Endothelial cell of umbilical vein (primary cell): Measurements from ENCODE around the gene GMEB2. TPM values are rescaled to one million over a fixed set of nuclear protein-coding genes. Genes with fewer than 3 reads are reported as not detected.

Source experiments
- BruUV-seq: library from RNA; stranded (reverse); fragments of 400-500 nt; replicated peaks from 2 replicates; lab custom pipeline; 2021; lab: Mats Ljungman, UMichigan
- CTCF ChIA-PET: fragments of 300-600, 350-600 bp; sonication (Branson Sonifier 250); formaldehyde crosslinking; loops from one replicate; lab custom pipeline; 2021; ENCODE audit warnings: antibody characterized with exemption, inconsistent platforms; lab: Charles Lee
- POLR2A ChIA-PET: fragments of 300-600, 350-600 bp; sonication (Branson Sonifier 250); formaldehyde crosslinking; loops from one replicate; lab custom pipeline; 2021; ENCODE audit warnings: antibody characterized with exemption, inconsistent platforms; lab: Charles Lee
- DNase-seq: peaks from one replicate; pipeline ENCODE4 v3.0.0-alpha.2; 2011; ENCODE audit warnings: low read depth, low spot score
- FAIRE-seq: peaks from 2 replicates; lab custom pipeline; 2011; peaks lifted over from hg19 to GRCh38; lab: Jason Lieb, UNC
- H2AFZ ChIP-seq: 2 replicates; pipeline ENCODE4 v1.6.0; 2012; ENCODE audit warnings: low read depth, low read length, control low read depth, inconsistent platforms
- H3K27ac ChIP-seq: 2 replicates; pipeline ENCODE4 v1.5.1; 2011; ENCODE audit warnings: low read depth, mild to moderate bottlenecking, control low read depth, low read length, moderate library complexity; ENCODE audit not compliant: insufficient read depth
- H3K27me3 ChIP-seq, 2 experiments: 2 replicates each; pipeline versions ENCODE4 v1.6.0 to v1.6.1; 2011; ENCODE audit warnings: low read length in 2 of 2, mixed read lengths in 1 of 2; ENCODE audit not compliant: control insufficient read depth in 2 of 2, insufficient read depth in 2 of 2
- H3K36me3 ChIP-seq, 2 experiments: 2 replicates in 1 of 2; 3 replicates in 1 of 2; pipeline ENCODE4 v1.5.1; 2011; ENCODE audit warnings: low read length in 2 of 2, mild to moderate bottlenecking in 1 of 2, moderate library complexity in 1 of 2; ENCODE audit not compliant: control insufficient read depth in 2 of 2, insufficient read depth in 2 of 2; ENCODE audit errors: extremely low read depth in 1 of 2
- H3K4me1 ChIP-seq: 3 replicates; pipeline ENCODE4 v1.5.1; 2011; ENCODE audit warnings: mild to moderate bottlenecking, low read length; ENCODE audit not compliant: control insufficient read depth, insufficient read depth; ENCODE audit errors: extremely low read depth
- H3K4me2 ChIP-seq: 2 replicates; pipeline ENCODE4 v1.6.1; 2011; ENCODE audit warnings: low read length, control low read depth, mixed read lengths; ENCODE audit not compliant: insufficient read depth
- H3K4me3 ChIP-seq, 3 experiments: fragments of 200-600 bp in 1 of 3; sonication (generic), shearing (Covaris generic) in 1 of 3; replicated peaks in 1 of 3; 2 replicates each; pipeline ENCODE4 v1.5.1; 2011 to 2016; ENCODE audit warnings: control low read depth in 3 of 3, low read length in 3 of 3, mild to moderate bottlenecking in 2 of 3, inconsistent platforms in 1 of 3, low read depth in 1 of 3, moderate library complexity in 1 of 3; ENCODE audit not compliant: insufficient read depth in 1 of 3
- H3K79me2 ChIP-seq: 2 replicates; pipeline ENCODE4 v1.6.0; 2012; ENCODE audit warnings: low read length, inconsistent platforms; ENCODE audit not compliant: control insufficient read depth, insufficient read depth
- H3K9ac ChIP-seq: replicated peaks from 2 replicates; pipeline ENCODE3; 2011; ENCODE audit warnings: low read length, control low read depth; ENCODE audit not compliant: insufficient read depth; ENCODE audit errors: extremely low read depth
- H3K9me1 ChIP-seq: replicated peaks from 3 replicates; pipeline ENCODE4 v1.6.0; 2011; ENCODE audit warnings: mild to moderate bottlenecking, low read length; ENCODE audit not compliant: control insufficient read depth, insufficient read depth; ENCODE audit errors: extremely low read depth
- H3K9me3 ChIP-seq: replicated peaks from 2 replicates; pipeline ENCODE4 v1.5.1; 2012; ENCODE audit warnings: low read length, inconsistent platforms; ENCODE audit not compliant: control insufficient read depth, insufficient read depth
- H4K20me1 ChIP-seq: replicated peaks from 2 replicates; pipeline ENCODE3; 2011; ENCODE audit warnings: mild to moderate bottlenecking, low read length; ENCODE audit not compliant: control insufficient read depth, insufficient read depth; ENCODE audit errors: extremely low read depth
- CTCF ChIP-seq, 2 donors: IDR thresholded peaks; 1 replicate in 1 of 2; 2 replicates in 1 of 2; pipeline ENCODE4 v1.5.1; 2011; ENCODE audit warnings: low read length in 2 of 2, mild to moderate bottlenecking in 2 of 2, moderate library complexity in 2 of 2, control low read depth in 1 of 2, inconsistent platforms in 1 of 2, low read depth in 1 of 2; ENCODE audit not compliant: insufficient read depth in 1 of 2; ENCODE audit errors: extremely low read depth in 1 of 2
- EZH2 ChIP-seq: IDR thresholded peaks from 2 replicates; pipeline ENCODE4 v1.6.1; 2012; ENCODE audit warnings: borderline replicate concordance, low read depth, mild to moderate bottlenecking, moderate library complexity, low read length, inconsistent platforms; ENCODE audit not compliant: severe bottlenecking
- FOS ChIP-seq: IDR thresholded peaks from 2 replicates; pipeline ENCODE4 v1.6.1; 2011; ENCODE audit warnings: mild to moderate bottlenecking, low read length, moderate library complexity, borderline replicate concordance; ENCODE audit not compliant: insufficient read depth
- GATA2 ChIP-seq: IDR thresholded peaks from 2 replicates; pipeline ENCODE4 v1.7.0; 2011; ENCODE audit warnings: low read depth, mild to moderate bottlenecking, moderate library complexity, mixed read lengths, low read length; ENCODE audit not compliant: insufficient read length, insufficient read depth
- JUN ChIP-seq: IDR thresholded peaks from 2 replicates; pipeline ENCODE4 v1.6.1; 2011; ENCODE audit warnings: borderline replicate concordance, low read depth; ENCODE audit not compliant: insufficient read length, insufficient read depth
- MAX ChIP-seq: IDR thresholded peaks from 2 replicates; pipeline ENCODE4 v1.6.1; 2011; ENCODE audit not compliant: insufficient read depth, insufficient read length
- MYC ChIP-seq: IDR thresholded peaks from one replicate; pipeline ENCODE4 v1.6.1; 2011; ENCODE audit warnings: mild to moderate bottlenecking, low read depth, low read length
- POLR2A ChIP-seq: IDR thresholded peaks from 2 replicates; pipeline ENCODE4 v1.6.1; 2012; ENCODE audit warnings: low read depth, mild to moderate bottlenecking, control low read depth, low read length
- POLR2AphosphoS5 ChIP-seq: IDR thresholded peaks from 2 replicates; pipeline ENCODE4 v1.6.1; 2012; ENCODE audit warnings: low read depth, mild to moderate bottlenecking, control low read depth, low read length, moderate library complexity; ENCODE audit not compliant: insufficient read depth
- dilution Hi-C: fragments of 300-500 bp; cut with MboI; formaldehyde crosslinking; loops from one replicate; pipeline ENCODE4 v1.15.0; 2019; ENCODE audit warnings: low sequenced_read_pairs; ENCODE audit not compliant: extremely low pct_ligation_motif_present
- intact Hi-C: fragments of 100-400 bp; cut with micrococcal nuclease; formaldehyde crosslinking; loops from one replicate; pipeline ENCODE4 v1.10.0; 2022
- polyA plus RNA-seq, 4 experiments: library from polyadenylated mRNA; depleted of rRNA in 3 of 4; stranded (reverse) in 3 of 4; unstranded in 1 of 4; fragments of >200 nt; gene quantifications; 2 replicates each; pipeline versions ENCODE4 v1.2.1 to v1.2.3, GENCODE V29; 2011 to 2012; ENCODE audit warnings: missing spikeins in 1 of 4
- total RNA-seq: library from RNA; stranded (reverse); gene quantifications from 2 replicates; pipeline ENCODE4 v1.2.3, GENCODE V29; 2021

The GMEB2 gene
- total and polyA plus RNA-seq, 2 donors (not counting 3 experiments of a cell fraction or from before 2014, with no cell fraction given) = 12.7 to 14.1 TPM

GRCh38 chr20:63556873-63557478, 69.9 kb downstream of the GMEB2 start:
- Histone ChIP-seq H3K9ac (no peak overlapping the region), H3K4me3 (no peak overlapping the region), H3K4me1 (no peaks in the 10 kb centered on the region), H3K27ac (no peak overlapping the region), H2AFZ (no peak overlapping the region), H3K79me2 (no peaks in the 10 kb centered on the region), H4K20me1 (no peaks in the 10 kb centered on the region), H3K9me1 (no peaks in the 10 kb centered on the region), H3K27me3 (no peaks in the 10 kb centered on the region), H3K4me2 (no peak overlapping the region), H3K36me3 (peaks cover 0 to 11% of the 10 kb centered on the region in 2 experiments), H3K9me3 (no peaks in the 10 kb centered on the region)
- CTCF ChIA-PET = no interaction called here
- no peak for TF ChIP-seq POLR2A
- no peak for TF ChIP-seq POLR2AphosphoS5
- no peak for TF ChIP-seq MYC
- no peak for TF ChIP-seq EZH2
- TF ChIP-seq FOS = no peak
- no peak for TF ChIP-seq CTCF (IDR thresholded peaks at IDR 0.05; ENCODE audit: extremely low read depth in 1 of 2, insufficient read depth in 1 of 2, low read depth in 1 of 2, low read length in 2 of 2)
- no peak for TF ChIP-seq JUN
- TF ChIP-seq MAX = no peak
- no peak for TF ChIP-seq GATA2
- BruUV-seq = no TSS peak
- DNase-seq (no peak), FAIRE-seq (no peak)
- dilution Hi-C loops (no loop called here), intact Hi-C loops (no loop called here)
- POLR2A ChIA-PET = no interaction called here
